GM13977 (cell line): ENCODE measurements around the gene STYXL1.

Experiments
- DNase-seq: peaks from one replicate; pipeline ENCODE4 v3.0.0; 2012; ENCODE audit warnings: low spot score
- CTCF ChIP-seq: IDR thresholded peaks from 2 replicates; pipeline ENCODE4 v1.5.1; 2012; ENCODE audit warnings: mild to moderate bottlenecking, control low read depth; ENCODE audit not compliant: insufficient read depth; ENCODE audit errors: extremely low read depth, missing control alignments
- in situ Hi-C: fragments of 300-500 bp; cut with MboI; formaldehyde crosslinking; loops from one replicate; pipeline ENCODE4 v1.12.0; 2022; ENCODE audit warnings: low sequenced_read_pairs, low pct_unique_long_range_greater_than_20kb, mixed read lengths, inconsistent platforms; ENCODE audit not compliant: unreplicated experiment

Gene STYXL1

DNA sequence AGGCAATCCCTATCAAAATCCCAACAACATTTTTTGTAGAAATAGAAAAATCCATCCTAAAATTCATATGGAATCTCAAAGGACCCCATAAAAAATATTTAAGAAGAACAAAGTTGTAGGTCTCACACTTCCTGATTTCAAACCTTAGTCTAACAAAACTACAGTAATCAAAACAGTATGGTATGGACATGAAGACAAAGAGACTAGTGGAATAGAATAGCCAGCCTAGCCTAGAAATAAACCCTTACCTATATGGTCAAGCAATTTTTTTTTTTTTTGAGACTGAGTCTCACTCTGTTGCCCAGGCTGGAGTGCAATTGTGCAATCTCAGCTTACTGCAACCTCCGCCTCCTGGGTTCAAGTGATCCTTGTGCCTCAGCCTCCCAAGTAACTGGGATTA is 49.8 kb downstream of the STYXL1 start:
- no peak for TF ChIP-seq CTCF
- no peak for DNase-seq
- in situ Hi-C loops, result no loop called here

- in situ Hi-C loops, result no loop called here
- DNase-seq, result no peak
- no peak for TF ChIP-seq CTCF
Measured at GRCh38 chr7:75996476-75996875, 51.3 kb downstream of the STYXL1 start.

DNA sequence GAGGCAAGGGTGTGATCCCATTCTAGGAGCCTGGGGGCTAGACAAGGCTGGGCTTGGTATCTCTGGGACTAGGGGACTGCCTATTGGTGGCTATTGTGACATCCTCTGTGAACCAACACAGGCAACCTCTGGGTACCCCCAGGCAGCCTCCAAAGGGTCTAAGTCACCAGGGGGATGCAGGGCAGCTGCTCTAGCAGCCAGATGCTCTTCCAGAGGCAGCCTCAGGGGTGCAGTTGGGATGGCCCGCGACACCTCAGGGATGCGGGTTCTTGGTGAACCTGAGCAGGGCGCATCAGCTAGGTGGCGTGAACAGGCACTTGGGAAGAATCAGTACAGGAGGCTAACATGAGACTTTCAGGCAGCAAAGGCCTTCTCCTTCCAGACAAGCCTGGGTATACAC is 51.8 kb downstream of the STYXL1 start:
- DNase-seq, result no peak
- in situ Hi-C loops, result no loop called here
- no peak for TF ChIP-seq CTCF

GRCh38 chr7:75995052-75995471 is 52.7 kb downstream of the STYXL1 start:
- in situ Hi-C loops, result no loop called here
- no peak for DNase-seq
- TF ChIP-seq CTCF, result no peak

DNA sequence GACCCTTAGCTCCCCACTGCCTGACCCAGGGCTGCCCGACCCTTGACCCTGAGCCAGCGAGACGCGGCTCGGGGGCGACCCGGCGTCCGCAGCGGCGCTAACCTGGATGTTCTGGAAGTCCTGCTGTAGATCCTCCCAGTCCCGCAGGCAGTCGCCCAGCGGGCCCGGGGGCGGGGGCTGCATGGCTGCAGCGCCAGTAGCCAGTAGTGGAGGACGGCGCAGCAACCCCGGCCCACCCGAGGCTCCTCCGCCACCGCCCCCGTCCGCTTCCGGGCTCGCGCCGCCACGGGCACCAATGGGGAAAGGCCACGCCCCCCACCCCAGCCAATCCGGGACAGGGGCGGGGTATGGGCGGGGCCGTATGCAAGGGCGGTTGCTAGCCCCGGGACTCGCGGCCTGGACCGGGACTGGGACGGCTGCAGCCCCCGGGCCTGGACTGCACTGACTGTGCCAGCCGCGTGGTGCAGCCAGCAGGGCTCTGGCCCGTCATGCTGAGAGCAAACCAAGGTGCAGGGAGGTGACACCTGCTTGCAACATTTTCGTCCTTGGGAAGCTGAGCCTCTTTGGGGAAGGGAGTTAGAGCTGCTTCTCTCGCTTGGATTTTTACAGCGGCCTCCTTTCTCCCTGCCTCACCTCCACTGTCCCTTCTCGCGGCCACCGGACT is 53.3 kb downstream of the STYXL1 start, which contains the start of gene TMEM120A:
TMEM120A (minus strand) TSS at position 208 of the 664 bp plus-strand sequence; CDS start at position 183, 25 bp downstream.
- TF ChIP-seq CTCF, result no peak
- DNase-seq, result peak; percentile 100
- in situ Hi-C loops, result no loop called here

GRCh38 chr7:75993689-75994387 is 54.0 kb downstream of the STYXL1 start:
- TF ChIP-seq CTCF, result no peak
- peak; percentile 73 for DNase-seq
- in situ Hi-C loops, result no loop called here
